T-cell (primary cell): ENCODE results near the gene RER1. TPM values are rescaled to one million over a fixed set of nuclear protein-coding genes. Genes with fewer than 3 reads are reported as not detected.

Source experiments
- ATAC-seq, 4 experiments: fragments of 200-7000 bp in 3 of 4; fragments of 150-1000 bp in 1 of 4; cut with Tn5 transposase; replicated peaks in 1 of 4; 1 replicate in 3 of 4; 2 replicates in 1 of 4; pipeline ENCODE4 v1.10.0; 2021; ENCODE audit warnings: moderate library complexity in 3 of 4, mild to moderate bottlenecking in 2 of 4, moderate number of reproducible peaks in 1 of 4
- CTCF ChIA-PET, 2 donors: fragments of 300-600 bp; sonication (Branson Sonifier 250); formaldehyde crosslinking; loops; one replicate each; lab custom pipeline; 2022; ENCODE audit warnings: antibody characterized with exemption in 2 of 2; lab: Charles Lee
- POLR2A ChIA-PET, 2 donors: fragments of 300-600 bp; sonication (Branson Sonifier 250); formaldehyde crosslinking; loops; one replicate each; lab custom pipeline; 2022; ENCODE audit warnings: antibody characterized with exemption in 2 of 2; lab: Charles Lee
- DNase-seq, 35 experiments: peaks; one replicate each; pipeline versions ENCODE4 v3.0.0 to v3.0.0-alpha.2; 2013 to 2023
- H3K27ac ChIP-seq: one replicate; pipeline ENCODE4 v1.5.1; 2013; ENCODE audit warnings: low read length
- H3K27me3 ChIP-seq, 2 experiments: replicated peaks in 1 of 2; 1 replicate in 1 of 2; 2 replicates in 1 of 2; pipeline versions ENCODE4 v1.6.1 to v1.7.0; 2013; ENCODE audit warnings: low read length in 1 of 2, mixed read lengths in 1 of 2; ENCODE audit not compliant: control insufficient read depth in 2 of 2, insufficient read depth in 2 of 2; ENCODE audit errors: extremely low read depth in 1 of 2
- H3K36me3 ChIP-seq, 2 donors: 1 replicate in 1 of 2; 2 replicates in 1 of 2; pipeline versions ENCODE4 v1.6.1 to v1.7.0; 2013; ENCODE audit warnings: low read length in 1 of 2; ENCODE audit not compliant: control insufficient read depth in 2 of 2, insufficient read depth in 1 of 2; ENCODE audit errors: extremely low read depth in 1 of 2
- H3K4me1 ChIP-seq, 2 experiments: 1 replicate in 1 of 2; 2 replicates in 1 of 2; pipeline versions ENCODE4 v1.6.1 to v1.7.0; 2013; ENCODE audit warnings: low read length in 2 of 2, mixed read lengths in 1 of 2; ENCODE audit not compliant: insufficient read depth in 2 of 2, control insufficient read depth in 1 of 2; ENCODE audit errors: extremely low read depth in 1 of 2
- H3K4me3 ChIP-seq, 2 donors: 1 replicate in 1 of 2; 2 replicates in 1 of 2; pipeline versions ENCODE4 v1.5.1 to v1.7.0; 2013; ENCODE audit warnings: mild to moderate bottlenecking in 2 of 2, low read length in 1 of 2, moderate library complexity in 1 of 2; ENCODE audit not compliant: control insufficient read depth in 1 of 2; ENCODE audit errors: extremely low read depth in 1 of 2
- H3K9me3 ChIP-seq: 2 replicates; pipeline ENCODE4 v1.7.0; 2013
- H3K27ac Mint-ChIP-seq, 2 donors: one replicate each; pipeline ENCODE4 v1.8.0; 2020 to 2021; ENCODE audit warnings: mild to moderate bottlenecking in 2 of 2, mixed read lengths in 2 of 2
- H3K27me3 Mint-ChIP-seq, 2 donors: one replicate each; pipeline ENCODE4 v1.8.0; 2021 to 2022; ENCODE audit warnings: mixed read lengths in 2 of 2
- H3K36me3 Mint-ChIP-seq: one replicate; pipeline ENCODE4 v1.8.0; 2021; ENCODE audit warnings: mixed read lengths
- H3K4me1 Mint-ChIP-seq, 3 donors: one replicate each; pipeline ENCODE4 v1.8.0; 2020 to 2022; ENCODE audit warnings: mixed read lengths in 3 of 3, mild to moderate bottlenecking in 1 of 3
- H3K4me3 Mint-ChIP-seq, 3 donors: one replicate each; pipeline ENCODE4 v1.8.0; 2020 to 2022; ENCODE audit warnings: mild to moderate bottlenecking in 3 of 3, mixed read lengths in 3 of 3, moderate library complexity in 3 of 3
- H3K9me3 Mint-ChIP-seq, 3 donors: one replicate each; pipeline ENCODE4 v1.8.0; 2020 to 2022; ENCODE audit warnings: mixed read lengths in 3 of 3
- WGBS: methylation state at CpG from one replicate; pipeline ENCODE4 v1.1.5; 2013; ENCODE audit warnings: missing lambda C conversion rate; ENCODE audit not compliant: insufficient coverage; 5-methylcytosine and 5-hydroxymethylcytosine counted together
- total RNA-seq, 35 experiments: library from RNA in 6 of 35; stranded (reverse) in 6 of 35; fragments of 120-200 nt in 1 of 35; gene quantifications; one replicate each; pipeline versions ENCODE4 v1.2.1 to v1.2.4 and lab custom pipeline; 2013 to 2026

RER1 gene
- total RNA-seq, 5 donors from 2014 or later (not counting 1 experiment from before 2014, with no cell fraction given), result 84.3 to 129 (median 125) TPM

- no peaks in the 10 kb centered on the region for H3K9me3 Mint-ChIP-seq
- POLR2A ChIA-PET, result no interaction called here
- H3K27me3 ChIP-seq, result no peaks in the 10 kb centered on the region
- H3K36me3 Mint-ChIP-seq, result peaks cover 4% of the 10 kb centered on the region
- H3K27ac ChIP-seq, result no peak overlapping the region
- peaks cover 25 to 39% (median 29%) of the 10 kb centered on the region in 3 donors for H3K4me1 Mint-ChIP-seq
- H3K4me3 ChIP-seq, result no peak overlapping the region
- no peak for DNase-seq
- ATAC-seq, result no peak
- H3K9me3 ChIP-seq, result no peaks in the 10 kb centered on the region
- H3K27ac Mint-ChIP-seq, result no peak overlapping the region
- no peak overlapping the region for H3K4me3 Mint-ChIP-seq
- CTCF ChIA-PET, result no interaction called here
- WGBS, result 100% methylated on average over 7 of the region's 16 CpGs
- peaks cover 12 to 34% of the 10 kb centered on the region in 2 experiments for H3K4me1 ChIP-seq
- H3K36me3 ChIP-seq, result no peaks in the 10 kb centered on the region
- H3K27me3 Mint-ChIP-seq, result no peaks in the 10 kb centered on the region
These were observed 27.8 kb downstream of the RER1 start for GRCh38 chr1:2419416-2419815.

- ChIA-PET CTCF (no interaction called here), POLR2A (no interaction called here)
- H3K4me1 Mint-ChIP-seq, result peaks cover 0 to 11% (median 2%) of the 10 kb centered on the region in 3 donors
- peaks cover 4% of the 10 kb centered on the region for H3K36me3 Mint-ChIP-seq
- DNase-seq, result no peak
- Histone ChIP-seq H3K4me1 (peaks cover 0 to 3% of the 10 kb centered on the region in 2 experiments), H3K27me3 (peaks cover 0 to 4% of the 10 kb centered on the region in 2 experiments), H3K27ac (no peak overlapping the region), H3K4me3 (no peak overlapping the region), H3K9me3 (no peaks in the 10 kb centered on the region), H3K36me3 (no peaks in the 10 kb centered on the region)
- no peak overlapping the region for H3K4me3 Mint-ChIP-seq
- no peak for ATAC-seq
- no peaks in the 10 kb centered on the region for H3K9me3 Mint-ChIP-seq
- H3K27ac Mint-ChIP-seq, result no peak overlapping the region
- H3K27me3 Mint-ChIP-seq, result no peaks in the 10 kb centered on the region
- WGBS, result 90% methylated on average over 2 of the region's 4 CpGs
These were observed 30.9 kb downstream of the RER1 start for GRCh38 chr1:2422523-2422922.

GRCh38 chr1:2425892-2426291, 34.3 kb downstream of the RER1 start:
- no peak for ATAC-seq
- H3K27me3 ChIP-seq, result peaks cover 0 to 27% of the 10 kb centered on the region in 2 experiments
- no peaks in the 10 kb centered on the region for H3K9me3 ChIP-seq
- ChIA-PET POLR2A (no interaction called here), CTCF (no interaction called here)
- DNase-seq, result no peak
- 95% methylated on average over 11 of the region's 11 CpGs for WGBS
- Mint-ChIP-seq H3K27ac (no peak overlapping the region), H3K27me3 (peaks cover 0 to 3% of the 10 kb centered on the region in 2 donors), H3K4me1 (no peaks in the 10 kb centered on the region), H3K4me3 (no peak overlapping the region), H3K36me3 (peaks cover 4% of the 10 kb centered on the region), H3K9me3 (no peaks in the 10 kb centered on the region)
- no peaks in the 10 kb centered on the region for H3K36me3 ChIP-seq
- no peaks in the 10 kb centered on the region for H3K4me1 ChIP-seq
- no peak overlapping the region for H3K27ac ChIP-seq
- H3K4me3 ChIP-seq, result no peak overlapping the region

GRCh38 chr1:2426540-2426939, 34.9 kb downstream of the RER1 start:
- CTCF ChIA-PET, result no interaction called here
- no peaks in the 10 kb centered on the region for H3K9me3 Mint-ChIP-seq

GRCh38 chr1:2427051-2427450, 35.4 kb downstream of the RER1 start:
- Histone ChIP-seq H3K4me1 (no peaks in the 10 kb centered on the region), H3K27ac (no peak overlapping the region), H3K9me3 (no peaks in the 10 kb centered on the region), H3K36me3 (no peaks in the 10 kb centered on the region), H3K4me3 (no peak overlapping the region), H3K27me3 (peaks cover 0 to 27% of the 10 kb centered on the region in 2 experiments)
- peaks cover 4% of the 10 kb centered on the region for H3K36me3 Mint-ChIP-seq
- ATAC-seq (no peak), DNase-seq (no peak)
- H3K9me3 Mint-ChIP-seq, result no peaks in the 10 kb centered on the region
- ChIA-PET POLR2A (no interaction called here), CTCF (no interaction called here)
- WGBS, result 76% methylated on average over 12 of the region's 18 CpGs
- H3K27me3 Mint-ChIP-seq, result peaks cover 0 to 3% of the 10 kb centered on the region in 2 donors
- H3K27ac Mint-ChIP-seq, result no peak overlapping the region
- no peaks in the 10 kb centered on the region for H3K4me1 Mint-ChIP-seq
- H3K4me3 Mint-ChIP-seq, result no peak overlapping the region

More at GRCh38 chr1:2426540-2426939, 34.9 kb downstream of the RER1 start:
- H3K9me3 ChIP-seq, result no peaks in the 10 kb centered on the region
- H3K36me3 Mint-ChIP-seq, result peaks cover 4% of the 10 kb centered on the region
- no peak overlapping the region for H3K4me3 Mint-ChIP-seq
- POLR2A ChIA-PET, result no interaction called here
- H3K27ac Mint-ChIP-seq, result no peak overlapping the region
- peaks cover 0 to 3% of the 10 kb centered on the region in 2 donors for H3K27me3 Mint-ChIP-seq
- H3K4me3 ChIP-seq, result no peak overlapping the region
- no peaks in the 10 kb centered on the region for H3K4me1 Mint-ChIP-seq
- no peak overlapping the region for H3K27ac ChIP-seq
- DNase-seq (no peak), ATAC-seq (no peak)
- H3K36me3 ChIP-seq, result no peaks in the 10 kb centered on the region
- WGBS, result 83% methylated on average over 18 of the region's 18 CpGs
- peaks cover 0 to 27% of the 10 kb centered on the region in 2 experiments for H3K27me3 ChIP-seq
- no peaks in the 10 kb centered on the region for H3K4me1 ChIP-seq

- CTCF ChIA-PET, result no interaction called here
These were observed 36.3 kb downstream of the RER1 start for GRCh38 chr1:2427976-2428375.

GRCh38 chr1:2428490-2428889, 36.8 kb downstream of the RER1 start:
- peaks cover 0 to 3% of the 10 kb centered on the region in 2 donors for H3K27me3 Mint-ChIP-seq
- H3K4me3 Mint-ChIP-seq, result no peak overlapping the region
- H3K9me3 Mint-ChIP-seq, result no peaks in the 10 kb centered on the region
- no peaks in the 10 kb centered on the region for H3K36me3 ChIP-seq
- no peak overlapping the region for H3K27ac ChIP-seq
- ChIA-PET POLR2A (no interaction called here), CTCF (no interaction called here)
- H3K4me1 ChIP-seq, result no peaks in the 10 kb centered on the region
- H3K27ac Mint-ChIP-seq, result no peak overlapping the region
- H3K9me3 ChIP-seq, result no peaks in the 10 kb centered on the region
- WGBS, result 96% methylated on average over 26 of the region's 28 CpGs
- H3K4me1 Mint-ChIP-seq, result no peaks in the 10 kb centered on the region
- DNase-seq (no peak), ATAC-seq (no peak)
- no peak overlapping the region for H3K4me3 ChIP-seq
- peaks cover 0 to 29% of the 10 kb centered on the region in 2 experiments for H3K27me3 ChIP-seq
- H3K36me3 Mint-ChIP-seq, result no peaks in the 10 kb centered on the region

More at GRCh38 chr1:2427976-2428375, 36.3 kb downstream of the RER1 start:
- Histone ChIP-seq H3K27ac (no peak overlapping the region), H3K36me3 (no peaks in the 10 kb centered on the region), H3K9me3 (no peaks in the 10 kb centered on the region), H3K4me1 (no peaks in the 10 kb centered on the region), H3K4me3 (no peak overlapping the region), H3K27me3 (peaks cover 0 to 27% of the 10 kb centered on the region in 2 experiments)
- Mint-ChIP-seq H3K36me3 (no peaks in the 10 kb centered on the region), H3K4me3 (no peak overlapping the region), H3K9me3 (no peaks in the 10 kb centered on the region), H3K4me1 (no peaks in the 10 kb centered on the region), H3K27me3 (peaks cover 0 to 3% of the 10 kb centered on the region in 2 donors), H3K27ac (no peak overlapping the region)
- WGBS, result 86% methylated on average over 10 of the region's 10 CpGs
- no peak for DNase-seq
- POLR2A ChIA-PET, result no interaction called here
- ATAC-seq, result no peak
